T-helper 1 cell treated with Interleukin-12 subunit alpha and Interleukin-12 subunit beta and Interleukin-4 antibody, amounts not matched to agents 30 ng/mL and 1 ng/mL, for 36 hours (primary cell): ENCODE results near the gene DR1. TPM values are rescaled to one million over a fixed set of nuclear protein-coding genes. Genes with fewer than 3 reads are reported as not detected.
"Not testable (repeated sequence)": the region's sequence is repeated elsewhere in the genome, so short reads cannot be mapped to it uniquely, and the experiment has no call there.

Source experiments
- intact Hi-C: fragments of 100-400 bp; cut with micrococcal nuclease; formaldehyde crosslinking; loops from one replicate; pipeline ENCODE4 v1.15.1; 2024
- total RNA-seq: library from RNA; stranded (reverse); gene quantifications from 2 replicates; pipeline ENCODE4 v1.2.3, GENCODE V29; 2022

DR1 gene
- total RNA-seq, 1 donor from 2014 or later = 100 TPM

DNA sequence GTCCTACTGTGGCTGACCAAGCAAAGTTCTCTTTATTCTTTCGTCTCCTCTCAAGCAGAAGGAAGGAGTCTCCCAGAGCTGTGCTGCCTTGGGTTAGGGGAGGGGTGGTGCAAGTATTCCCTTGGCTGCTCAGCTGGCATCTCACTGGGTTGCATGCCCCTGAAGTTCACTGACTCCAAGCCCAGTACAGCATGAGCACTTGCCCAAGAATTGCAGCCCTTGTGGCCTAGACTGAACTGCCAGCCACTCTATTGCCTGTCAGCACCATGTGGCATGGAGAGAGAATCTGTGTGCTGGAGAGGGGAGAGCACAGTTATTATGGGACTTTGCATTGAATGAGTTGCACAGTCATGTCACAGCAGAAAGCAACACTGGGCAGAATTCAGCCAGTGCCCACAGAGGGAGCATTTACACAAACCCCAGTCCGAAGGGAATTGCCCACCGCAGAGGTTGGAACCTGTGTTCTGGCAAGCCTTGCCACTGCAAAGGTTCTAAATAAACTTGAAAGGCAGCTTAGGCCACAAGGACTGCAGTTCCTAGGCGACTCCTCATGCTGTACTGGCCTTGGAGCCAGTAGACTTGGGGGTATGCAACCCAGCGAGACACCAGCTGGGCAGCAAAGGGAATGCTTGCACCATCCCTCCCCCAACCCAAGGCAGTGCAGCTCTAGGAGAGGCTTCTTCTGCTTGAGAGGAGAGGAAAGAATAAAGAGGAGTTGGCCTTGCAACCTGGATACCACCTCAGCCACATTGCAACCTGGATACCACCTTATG lies 28.8 kb downstream of the DR1 start:
- intact Hi-C loops = no loop called here

DNA sequence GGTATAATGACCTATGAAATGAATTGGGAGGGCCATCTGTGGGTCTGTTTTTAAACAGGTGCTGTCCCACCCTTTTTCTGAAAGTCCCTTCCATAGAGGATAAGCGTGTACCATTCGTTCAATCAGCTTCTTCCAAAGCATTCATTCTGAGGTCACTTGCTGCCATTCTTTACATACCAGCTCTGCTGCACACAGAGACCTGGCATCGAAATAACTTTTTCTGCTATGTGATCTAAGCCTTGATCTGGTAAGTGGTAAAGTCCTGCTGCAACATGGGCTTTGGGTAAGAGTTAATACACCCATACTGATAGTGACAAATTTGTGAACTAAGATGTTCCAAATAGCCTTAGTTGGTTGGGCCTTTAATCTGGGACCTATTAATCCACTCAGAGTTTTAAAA lies 38.9 kb downstream of the DR1 start:
- intact Hi-C loops = no loop called here

DNA sequence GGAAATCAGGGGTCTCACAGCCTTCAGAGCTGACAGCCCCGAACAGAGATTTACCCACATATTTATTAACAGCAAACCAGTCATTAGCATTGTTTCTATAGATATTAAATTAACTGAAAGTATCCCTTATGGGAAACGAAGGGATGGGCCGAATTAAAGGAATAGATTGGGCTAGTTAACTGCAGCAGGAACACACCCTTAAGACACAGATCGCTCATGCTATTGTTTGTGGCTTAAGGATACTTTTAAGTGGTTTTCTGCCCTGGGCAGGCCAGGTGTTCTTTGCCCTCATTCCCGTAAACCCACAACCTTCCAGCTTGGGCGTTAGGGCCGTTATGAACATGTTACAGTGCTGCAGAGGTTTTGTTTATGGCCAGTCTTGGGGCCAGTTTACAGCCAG lies 40.6 kb downstream of the DR1 start:
- intact Hi-C loops = not testable (repeated sequence)

DNA sequence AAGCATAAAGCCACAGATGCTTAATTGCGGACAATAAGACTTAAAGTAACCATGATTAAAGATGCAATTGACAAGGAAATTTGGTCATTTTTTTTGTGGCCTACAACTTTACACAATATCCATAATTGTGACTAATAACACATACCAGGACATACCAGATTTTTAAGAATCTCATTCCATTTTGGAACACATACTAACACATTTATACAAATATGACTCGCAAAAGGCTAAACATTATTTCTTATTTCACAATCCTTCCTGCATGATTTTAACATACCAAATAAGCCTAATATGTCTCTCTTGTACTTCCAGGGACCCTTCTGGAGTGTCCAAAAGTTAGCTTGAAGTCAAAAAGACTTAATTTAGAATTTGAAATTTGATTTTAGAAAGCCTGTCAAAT lies 48.8 kb downstream of the DR1 start:
- intact Hi-C loops = no loop called here

DNA sequence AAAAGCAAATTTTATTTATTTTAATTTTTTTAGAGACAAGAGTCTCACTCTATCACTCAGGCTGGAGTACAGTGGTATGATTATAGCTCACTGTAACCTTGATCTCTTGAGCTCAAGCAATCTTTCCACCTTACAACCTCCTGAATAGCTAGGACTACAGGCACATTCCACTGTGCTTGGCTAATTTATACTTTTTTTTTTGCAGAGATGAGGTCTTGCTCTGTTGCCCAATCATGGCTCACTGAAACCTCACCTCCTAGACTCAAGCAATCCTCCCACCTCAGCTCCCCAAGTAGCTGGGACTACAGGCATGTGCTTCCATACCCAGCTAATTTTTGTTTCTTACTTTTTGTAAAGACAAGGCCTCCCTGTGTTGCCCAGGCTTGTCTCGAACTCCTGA lies 49.5 kb downstream of the DR1 start:
- intact Hi-C loops = no loop called here

DNA sequence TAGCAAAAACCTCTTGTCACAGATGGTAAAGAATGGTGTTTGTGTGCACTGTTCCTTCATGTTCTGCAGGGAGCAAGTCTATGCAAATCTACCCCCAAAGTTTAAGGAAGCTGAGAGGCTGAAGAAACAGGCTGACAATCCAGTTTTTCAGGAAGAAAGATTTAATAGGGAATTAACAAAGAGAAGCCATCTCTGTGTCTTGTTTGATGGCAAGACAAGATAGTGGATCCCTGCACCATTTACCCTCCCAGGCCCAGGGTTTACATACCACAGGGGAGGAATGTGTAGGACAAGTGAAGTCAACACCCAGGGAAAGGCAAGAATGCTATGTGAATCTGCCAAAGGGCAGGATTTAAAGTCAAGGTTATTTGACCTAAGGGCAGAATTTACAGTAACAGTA lies 54.1 kb downstream of the DR1 start:
- intact Hi-C loops = no loop called here

DNA sequence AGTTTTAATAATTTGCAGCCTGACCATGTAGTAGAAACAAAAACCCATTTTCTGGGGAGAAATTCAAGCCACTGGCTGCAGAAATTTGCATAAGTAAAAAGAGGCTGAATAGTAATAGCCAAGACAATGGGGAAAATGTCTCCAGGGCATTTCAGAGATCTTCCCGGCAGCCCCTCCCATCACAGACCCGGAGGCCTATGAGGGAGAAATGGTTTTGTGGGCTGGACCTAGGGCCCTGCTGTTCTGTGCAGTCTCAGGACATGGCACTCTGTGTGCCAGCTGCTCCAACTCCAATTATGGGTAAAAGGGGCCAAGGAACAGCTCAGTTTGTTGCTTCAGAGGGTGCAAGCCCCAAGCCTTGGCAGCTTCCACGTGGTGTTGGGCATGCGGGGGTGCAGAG lies 62.5 kb downstream of the DR1 start:
- intact Hi-C loops = no loop called here

DNA sequence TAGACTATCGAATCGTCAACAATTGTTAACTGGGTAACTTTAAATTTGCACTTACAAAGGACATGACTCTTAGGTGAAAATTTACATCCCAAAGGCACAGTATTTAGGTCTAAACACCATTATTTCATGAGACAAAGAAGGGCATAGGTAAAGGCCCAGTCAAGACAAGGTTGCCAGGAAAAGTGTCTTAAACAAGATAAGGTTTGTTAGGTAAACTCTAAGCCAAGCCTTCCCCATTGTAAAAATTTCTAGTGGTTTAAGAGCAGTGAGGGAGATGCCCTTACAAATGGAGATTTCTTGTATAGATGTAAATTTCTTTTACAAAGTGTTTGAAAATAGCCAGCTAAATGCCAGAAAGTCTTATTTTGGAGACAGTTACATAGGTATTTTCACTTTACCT lies 65.3 kb downstream of the DR1 start:
- intact Hi-C loops = no loop called here

DNA sequence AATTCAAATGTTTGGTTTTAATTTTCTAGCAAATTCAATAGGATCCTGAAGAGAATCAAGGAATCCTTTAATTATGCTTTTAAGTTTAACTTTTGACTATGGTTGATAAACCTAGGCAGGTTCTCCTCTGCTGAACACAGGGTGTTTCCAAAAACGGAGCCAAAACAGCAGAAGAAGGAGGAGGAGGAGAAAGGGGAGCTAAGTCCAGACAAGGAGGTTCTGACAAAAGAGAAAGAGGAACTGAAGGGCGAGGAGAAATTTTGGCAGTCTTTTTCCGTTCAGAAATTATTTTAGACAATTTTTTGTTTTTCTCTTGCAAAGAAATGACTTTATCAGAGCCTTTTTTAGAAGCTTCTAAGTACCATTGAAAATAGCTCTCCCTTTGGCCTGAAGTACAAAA lies 69.0 kb downstream of the DR1 start:
- intact Hi-C loops = no loop called here

DNA sequence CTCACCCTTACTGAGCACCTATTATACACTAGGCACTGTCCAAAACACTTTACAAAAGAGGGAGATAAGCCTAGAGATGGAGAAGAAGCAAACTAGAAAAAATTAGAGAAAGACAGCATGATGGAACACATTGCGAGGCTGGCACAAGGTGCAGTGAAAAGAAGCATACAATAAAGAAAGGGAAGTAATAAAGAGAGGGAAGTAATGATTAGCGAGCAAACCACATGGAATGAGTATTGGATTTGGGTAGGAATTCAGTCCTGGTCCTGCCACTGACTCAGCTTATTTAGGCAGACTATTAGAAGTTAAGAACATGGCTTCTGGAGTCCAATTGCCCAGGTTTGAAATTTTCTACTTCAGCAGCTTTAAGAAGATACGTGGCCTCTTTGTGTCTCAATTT lies 69.6 kb downstream of the DR1 start:
- intact Hi-C loops = no loop called here

DNA sequence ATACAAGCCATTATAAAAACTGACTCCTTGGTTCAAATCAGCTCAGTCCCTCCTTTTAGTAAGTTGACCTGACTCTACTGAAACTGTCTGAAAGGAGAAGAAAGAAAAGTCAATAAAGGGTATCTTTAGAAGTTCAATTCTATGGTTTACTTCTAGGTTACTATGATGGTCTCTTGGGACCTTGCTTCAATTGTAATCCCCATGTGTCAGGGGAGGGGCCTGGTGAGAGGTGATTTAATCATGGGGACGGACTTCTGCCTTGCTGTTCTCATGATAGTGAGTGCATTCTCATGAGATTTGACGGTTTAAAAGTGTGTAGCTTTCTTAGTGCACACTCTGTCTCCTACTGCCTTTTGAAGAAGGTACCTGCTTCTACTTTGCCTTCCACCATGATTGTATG lies 70.5 kb downstream of the DR1 start:
- intact Hi-C loops = no loop called here

Other genes with a start within 250 kb of the DR1 start
- gene TMED5, start 165.5 kb upstream of the DR1 start, total RNA-seq = 57.1 and 59.4 TPM in 2 replicates
- gene CCDC18, start 165.2 kb upstream of the DR1 start, total RNA-seq = 16.0 and 20.2 TPM in 2 replicates
- gene FNBP1L, start 102.2 kb downstream of the DR1 start, total RNA-seq = 0.10 and 0.12 TPM in 2 replicates